ENCODE data around the gene NPL.

NPL gene, protein sequence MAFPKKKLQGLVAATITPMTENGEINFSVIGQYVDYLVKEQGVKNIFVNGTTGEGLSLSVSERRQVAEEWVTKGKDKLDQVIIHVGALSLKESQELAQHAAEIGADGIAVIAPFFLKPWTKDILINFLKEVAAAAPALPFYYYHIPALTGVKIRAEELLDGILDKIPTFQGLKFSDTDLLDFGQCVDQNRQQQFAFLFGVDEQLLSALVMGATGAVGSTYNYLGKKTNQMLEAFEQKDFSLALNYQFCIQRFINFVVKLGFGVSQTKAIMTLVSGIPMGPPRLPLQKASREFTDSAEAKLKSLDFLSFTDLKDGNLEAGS

GRCh38 chr1:182789138-182790076 is at the start of gene NPL:
Gene NPL (plus strand): TSS chr1:182789773. CDS start chr1:182794372, 4,599 bp downstream.
- DNase-seq = peak; percentile 65

GRCh38 chr1:182740120-182740519 is 49.5 kb upstream of the NPL start:
- DNase-seq = no peak

- no peak for DNase-seq
Measured at GRCh38 chr1:182742780-182743179, 46.8 kb upstream of the NPL start.

DNA sequence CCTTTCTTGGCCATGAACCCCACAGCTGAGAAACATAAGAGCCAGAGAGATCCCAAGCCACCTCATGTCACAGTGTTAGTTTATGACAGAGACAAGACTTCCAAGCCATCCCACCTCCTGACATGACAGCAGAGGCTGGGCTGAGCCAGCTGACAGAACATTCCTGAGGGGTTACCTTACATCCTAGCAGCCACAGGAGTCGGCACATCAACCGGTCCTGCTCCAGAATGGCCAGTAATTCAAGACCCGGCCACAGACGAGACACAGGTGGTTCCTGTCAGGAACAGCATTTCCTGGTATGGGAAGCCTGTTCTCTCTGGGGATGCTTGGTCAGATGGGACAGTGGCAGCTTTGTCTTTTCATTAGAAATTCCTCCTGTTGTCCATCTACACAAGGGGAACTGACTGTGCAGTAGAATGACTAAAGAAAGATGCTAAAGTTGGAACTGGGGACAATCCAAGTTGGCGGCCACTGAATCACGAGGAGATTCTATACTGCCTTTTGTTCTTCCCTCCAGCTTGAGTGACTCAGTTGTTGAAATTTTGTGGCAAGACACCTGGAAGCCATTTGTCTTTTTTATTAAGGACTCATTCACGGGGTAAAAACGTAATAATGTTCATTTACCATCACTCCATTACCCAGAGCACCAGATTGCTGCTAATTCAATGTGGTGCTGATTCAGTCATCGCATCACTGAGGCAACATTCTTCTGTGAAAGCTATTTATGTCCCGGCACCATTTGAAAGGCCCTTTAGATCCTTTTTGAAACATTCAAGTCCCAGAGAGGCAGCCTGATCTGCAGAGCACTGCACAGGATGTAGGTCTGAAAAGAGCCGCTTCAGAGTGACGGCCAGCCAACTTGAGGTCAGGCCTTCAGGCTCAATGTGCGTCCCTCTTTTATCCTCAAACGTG is 37.2 kb upstream of the NPL start:
- DNase-seq = peak; percentile 91

GRCh38 chr1:182754087-182754486 is 35.5 kb upstream of the NPL start:
- DNase-seq = no peak

DNA sequence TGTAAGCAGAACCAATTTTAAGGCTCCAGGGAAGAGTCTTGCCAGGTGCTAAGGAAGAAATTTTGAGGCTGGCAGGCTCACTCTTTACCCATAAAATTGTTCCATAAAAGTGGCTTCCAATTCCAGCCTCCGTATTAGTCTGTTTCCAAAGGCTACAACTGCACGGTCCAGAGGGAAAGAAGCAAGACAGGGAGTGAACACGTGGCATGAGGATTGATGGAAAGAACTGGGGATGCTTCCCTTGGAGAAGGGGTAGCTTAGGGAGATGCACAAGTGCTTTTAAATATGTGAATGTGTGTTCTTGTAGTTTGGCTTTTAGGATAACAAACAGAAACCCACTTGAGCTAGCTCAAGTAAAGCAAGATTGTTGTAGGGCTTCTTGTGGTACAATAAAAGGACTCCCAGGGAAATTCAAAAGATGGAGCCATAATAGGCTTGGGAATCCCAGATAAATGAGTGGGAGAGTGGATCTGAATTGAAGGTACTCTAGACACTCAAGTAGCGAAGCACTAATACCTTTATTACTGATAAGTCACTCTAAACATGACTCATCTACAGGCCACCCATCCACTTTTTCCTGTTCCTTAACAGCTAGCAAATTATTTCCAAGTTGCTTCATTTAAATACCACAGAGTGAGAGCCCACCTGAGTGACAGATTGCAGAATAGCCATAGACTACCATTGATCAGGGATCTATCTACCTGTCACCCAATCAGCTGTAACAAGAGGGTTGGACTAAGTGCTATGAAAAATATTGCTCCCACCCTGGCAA is 34.8 kb upstream of the NPL start:
- DNase-seq = no peak

DNA sequence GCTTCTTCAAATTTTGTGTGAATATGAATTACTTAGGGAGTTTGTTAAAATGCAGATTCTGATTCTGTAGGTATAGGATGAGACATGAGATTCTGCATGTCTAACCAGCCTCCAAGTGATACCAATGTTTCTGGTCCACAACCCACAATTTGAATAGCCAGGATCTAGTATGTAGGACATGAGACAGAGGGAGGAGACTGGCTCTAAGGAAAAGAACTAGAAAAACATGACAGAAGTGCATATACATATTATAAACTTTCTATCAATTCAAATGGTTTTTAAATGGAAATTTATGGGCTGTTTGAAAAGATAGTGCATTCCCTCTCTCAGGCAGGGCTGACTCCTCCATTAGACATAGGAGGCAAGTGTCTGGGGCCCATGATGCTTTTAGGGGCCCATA is 33.9 kb upstream of the NPL start:
- no peak for DNase-seq

GRCh38 chr1:182756423-182756822 is 33.1 kb upstream of the NPL start:
- no peak for DNase-seq

DNA sequence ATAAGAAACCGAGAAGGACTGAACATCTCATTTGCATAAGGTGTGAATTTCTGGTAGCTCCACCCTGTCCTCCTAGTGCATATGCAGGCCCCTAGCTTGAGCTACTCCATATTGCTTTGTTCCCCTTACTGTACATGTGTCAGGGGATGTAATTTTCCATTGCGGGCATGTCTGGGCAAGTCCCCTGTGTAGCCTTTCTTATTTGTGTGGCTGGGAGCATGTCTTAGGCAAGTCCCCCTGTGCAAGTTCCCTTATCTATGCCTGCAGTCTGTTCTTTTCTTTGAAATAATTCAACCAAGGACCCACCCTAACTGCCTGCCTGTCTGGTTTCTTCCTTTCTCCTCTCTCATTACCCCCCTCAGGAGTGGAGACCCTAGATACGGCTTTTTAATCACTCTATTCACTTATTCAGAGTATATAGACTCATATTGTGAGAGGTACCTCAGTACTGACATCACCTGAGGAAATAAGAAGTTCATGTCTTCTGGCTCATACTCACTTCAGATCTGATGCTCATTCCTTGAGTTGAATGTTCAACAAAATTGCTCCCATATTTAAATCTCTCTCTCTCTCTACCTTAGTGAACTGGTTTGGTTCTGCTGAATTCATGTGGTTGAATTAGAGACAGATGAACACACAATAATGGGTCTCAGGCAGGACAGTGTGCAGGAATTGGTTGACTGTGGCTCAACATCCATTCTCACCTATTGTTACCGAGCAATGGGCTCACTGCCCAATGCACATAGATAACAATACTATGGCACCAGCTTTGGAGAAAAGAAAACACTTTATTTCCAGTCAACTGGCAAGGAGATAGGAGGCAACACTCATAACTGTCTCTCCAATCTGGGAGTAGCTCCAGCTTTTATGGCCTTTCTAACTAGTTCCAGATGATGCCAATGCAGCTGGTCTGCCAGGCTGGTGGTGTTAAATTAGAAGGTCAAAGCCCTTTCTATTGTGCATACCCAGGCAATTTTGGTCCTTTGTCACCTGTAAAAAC is 27.9 kb upstream of the NPL start:
- DNase-seq = no peak

- no peak for DNase-seq
Measured at GRCh38 chr1:182762536-182762935, 27.0 kb upstream of the NPL start.

GRCh38 chr1:182764029-182764727 is 25.4 kb upstream of the NPL start:
- no peak for DNase-seq

DNA sequence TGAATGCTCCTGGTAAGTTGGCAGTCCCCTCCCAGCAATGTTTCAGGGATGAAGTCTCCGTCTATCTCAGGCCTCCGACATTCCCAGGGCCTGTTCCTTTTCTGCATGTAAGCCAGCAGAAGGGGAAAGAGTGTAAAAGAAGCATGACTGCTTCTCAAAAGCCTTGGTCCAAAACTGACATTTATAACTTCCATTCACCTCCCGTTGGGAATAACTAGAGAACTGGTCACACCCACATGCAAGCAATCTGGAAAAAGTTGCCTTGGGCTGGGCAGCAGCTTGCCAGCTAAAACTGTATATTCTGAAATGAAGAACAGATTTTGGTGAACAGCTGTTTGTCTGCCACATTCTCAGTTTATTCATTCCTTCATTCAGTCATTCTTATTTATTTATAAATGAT is 24.2 kb upstream of the NPL start:
- no peak for DNase-seq

- DNase-seq = no peak
Measured at GRCh38 chr1:182766050-182766449, 23.5 kb upstream of the NPL start.

- DNase-seq = no peak
Measured at GRCh38 chr1:182766881-182767645, 22.5 kb upstream of the NPL start.

GRCh38 chr1:182768963-182769362 is 20.6 kb upstream of the NPL start:
- DNase-seq = peak; percentile 81

GRCh38 chr1:182770232-182770631 is 19.3 kb upstream of the NPL start:
- DNase-seq = no peak

DNA sequence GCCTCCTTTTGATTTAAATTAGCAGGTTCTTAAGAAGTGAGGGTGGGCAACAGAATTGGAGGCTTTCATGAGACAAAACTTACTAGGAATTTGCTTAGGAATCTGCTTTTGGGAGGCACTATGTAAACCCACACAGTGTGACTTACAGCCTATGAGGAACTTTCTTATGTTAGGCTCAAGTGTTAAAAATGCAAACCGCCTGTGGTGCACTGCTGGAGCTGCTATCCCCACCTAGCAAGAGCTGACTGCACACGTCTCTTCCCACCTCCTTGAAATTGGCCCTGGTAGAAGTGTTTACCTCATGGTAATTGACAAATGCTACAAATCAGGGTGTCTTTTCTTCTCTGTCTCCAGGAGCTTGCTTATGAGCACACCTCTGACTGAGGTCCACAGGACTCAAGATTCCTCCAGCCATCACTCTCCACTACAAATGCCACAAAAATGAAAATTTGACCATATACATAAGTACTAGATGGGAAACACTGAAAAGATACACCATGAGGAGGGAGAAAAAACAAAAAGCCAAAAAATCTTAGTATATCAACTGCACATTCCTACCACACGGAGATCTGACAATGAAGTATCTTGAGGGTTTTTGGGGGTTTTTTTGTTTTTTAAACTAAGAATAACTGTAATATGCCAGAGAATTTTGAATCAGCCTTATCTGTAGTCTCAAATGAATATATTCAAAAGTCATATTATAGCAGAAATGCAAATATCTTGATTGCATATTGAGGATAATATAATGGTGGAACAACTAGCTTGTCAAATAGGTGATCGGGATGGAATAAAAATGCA is 18.2 kb upstream of the NPL start:
- no peak for DNase-seq

GRCh38 chr1:182777386-182777785 is 12.2 kb upstream of the NPL start:
- DNase-seq = no peak

- DNase-seq = no peak
Measured at GRCh38 chr1:182778862-182779261, 10.7 kb upstream of the NPL start.
